CD4-positive, alpha-beta T cell (primary cell): Measurements from ENCODE around the gene GAS6. TPM values are rescaled to one million over a fixed set of nuclear protein-coding genes. Genes with fewer than 3 reads are reported as not detected.
A peak's percentile ranks its signal among the peaks of the same experiment; 100 is the strongest.

Experiments used
- ATAC-seq: fragments of 200-7000 bp; cut with Tn5 transposase; one replicate; pipeline ENCODE4 v1.10.0; 2022; ENCODE audit warnings: mild to moderate bottlenecking; ENCODE audit not compliant: poor library complexity
- CTCF ChIA-PET: fragments of 350-600 bp; sonication (Branson Sonifier 250); formaldehyde crosslinking; loops from one replicate; lab custom pipeline; 2021; ENCODE audit warnings: antibody characterized with exemption, inconsistent platforms; lab: Charles Lee
- POLR2A ChIA-PET: fragments of 350-600 bp; sonication (Branson Sonifier 250); formaldehyde crosslinking; loops from one replicate; lab custom pipeline; 2021; ENCODE audit warnings: antibody characterized with exemption, inconsistent platforms; lab: Charles Lee
- DNase-seq, 14 experiments: peaks; one replicate each; pipeline ENCODE4 v3.0.0-alpha.2; 2013 to 2020; ENCODE audit warnings: mixed read lengths in 2 of 14
- H3K27ac ChIP-seq, 2 donors: one replicate each; pipeline versions ENCODE4 v1.5.1 to v1.7.0; 2013; ENCODE audit warnings: low read length in 2 of 2, low read depth in 1 of 2, mild to moderate bottlenecking in 1 of 2
- H3K27me3 ChIP-seq, 2 experiments: 1 replicate in 1 of 2; 2 replicates in 1 of 2; pipeline versions ENCODE4 v1.6.1 to v1.7.0; 2013; ENCODE audit warnings: low read length in 2 of 2, control low read depth in 1 of 2, mild to moderate bottlenecking in 1 of 2, moderate library complexity in 1 of 2; ENCODE audit not compliant: insufficient read depth in 2 of 2, control insufficient read depth in 1 of 2
- H3K36me3 ChIP-seq: one replicate; pipeline ENCODE4 v1.6.1; 2013; ENCODE audit warnings: low read length, control low read depth; ENCODE audit not compliant: insufficient read depth
- H3K4me1 ChIP-seq: one replicate; pipeline ENCODE4 v1.6.1; 2013; ENCODE audit warnings: low read length, control low read depth; ENCODE audit not compliant: insufficient read depth
- H3K4me3 ChIP-seq: one replicate; pipeline ENCODE4 v1.5.1; 2013; ENCODE audit warnings: mild to moderate bottlenecking, low read length, moderate library complexity
- H3K9me3 ChIP-seq, 2 experiments: 1 replicate in 1 of 2; 2 replicates in 1 of 2; pipeline versions ENCODE4 v1.6.1 to v1.7.0; 2013; ENCODE audit warnings: low read length in 2 of 2, mild to moderate bottlenecking in 2 of 2, control low read depth in 1 of 2, moderate library complexity in 1 of 2; ENCODE audit not compliant: control insufficient read depth in 1 of 2, insufficient read depth in 1 of 2
- H3K27ac Mint-ChIP-seq: one replicate; pipeline ENCODE4 v1.8.0; 2020; ENCODE audit warnings: mixed read lengths
- H3K27me3 Mint-ChIP-seq: one replicate; pipeline ENCODE4 v1.8.0; 2021; ENCODE audit warnings: mixed read lengths
- H3K36me3 Mint-ChIP-seq: one replicate; pipeline ENCODE4 v1.8.0; 2021; ENCODE audit warnings: low read depth, mixed read lengths
- H3K4me1 Mint-ChIP-seq: one replicate; pipeline ENCODE4 v1.8.0; 2021; ENCODE audit warnings: low read depth, mixed read lengths
- H3K4me3 Mint-ChIP-seq: one replicate; pipeline ENCODE4 v1.8.0; 2020; ENCODE audit warnings: mild to moderate bottlenecking, mixed read lengths
- H3K9me3 Mint-ChIP-seq: one replicate; pipeline ENCODE4 v1.8.0; 2020; ENCODE audit warnings: mixed read lengths
- intact Hi-C, 2 experiments: fragments of 100-400 bp; cut with DNase I in 1 of 2; cut with micrococcal nuclease in 1 of 2; formaldehyde crosslinking; loops; one replicate each; pipeline versions ENCODE4 v1.15.1 to v1.9.0; 2023 to 2025; cut with DNase I, micrococcal nuclease
- total RNA-seq, 174 experiments: library from RNA in 2 of 174; stranded (reverse) in 2 of 174; gene quantifications; one replicate each; pipeline ENCODE4 v1.2.3 and lab custom pipeline; 2021 to 2026
- TF ChIP-seq, protein P1 (sequence below): fragments of 200-600 bp; IDR thresholded peaks from one replicate; pipeline ENCODE4 v1.8.0; 2022; ENCODE audit warnings: antibody characterized with exemption, mild to moderate bottlenecking

Gene GAS6
- total RNA-seq, 2 experiments from 2014 or later: 0.52 to 1.0 TPM

DNA sequence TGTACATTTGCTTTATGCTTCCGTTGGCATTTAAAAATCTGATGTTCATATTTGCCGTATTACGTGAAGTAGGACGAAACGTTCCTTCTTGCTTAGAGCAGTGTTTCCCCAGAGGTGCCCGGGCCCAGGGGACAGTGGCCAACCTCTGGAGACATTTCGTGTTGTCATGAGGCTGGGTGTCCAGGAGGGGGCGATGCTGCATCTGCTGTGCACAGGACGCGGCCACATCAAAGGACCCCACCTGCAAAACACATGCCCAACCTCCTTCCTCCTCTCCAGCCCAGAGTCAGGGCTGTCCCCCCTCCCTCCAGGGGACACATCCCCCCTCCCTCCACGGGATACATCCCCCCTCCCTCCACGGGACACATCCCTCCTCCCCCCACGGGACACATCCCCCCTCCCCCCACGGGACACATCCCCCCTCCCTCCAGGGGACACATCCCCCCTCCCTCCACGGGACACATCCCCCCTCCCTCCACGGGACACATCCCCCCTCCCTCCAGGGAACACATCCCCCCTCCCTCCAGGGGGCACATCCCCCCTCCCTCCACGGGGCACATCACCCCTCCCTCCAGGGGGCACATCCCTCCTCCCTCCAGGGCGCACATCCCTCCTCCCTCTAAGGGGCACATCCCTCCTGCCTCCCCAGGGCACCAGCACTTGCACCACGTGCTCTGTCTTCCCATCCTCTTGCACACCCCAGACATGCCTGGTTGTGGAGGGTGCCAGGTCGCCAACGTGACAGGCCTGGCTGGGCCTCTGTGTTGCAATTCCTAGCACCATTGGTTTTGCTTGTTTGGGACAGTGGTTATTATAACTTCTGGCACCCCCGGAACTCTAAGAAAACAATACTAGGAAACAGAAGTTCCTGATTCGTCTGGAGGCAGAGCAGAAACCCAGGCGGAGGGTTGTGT lies 46.7 kb downstream of the GAS6 start:
- peaks cover 23% of the 10 kb centered on the region for H3K4me1 Mint-ChIP-seq
- H3K27ac Mint-ChIP-seq: peak overlapping the region; percentile 61
- H3K36me3 Mint-ChIP-seq: peaks cover 8% of the 10 kb centered on the region
- TF ChIP-seq, protein P1, sequence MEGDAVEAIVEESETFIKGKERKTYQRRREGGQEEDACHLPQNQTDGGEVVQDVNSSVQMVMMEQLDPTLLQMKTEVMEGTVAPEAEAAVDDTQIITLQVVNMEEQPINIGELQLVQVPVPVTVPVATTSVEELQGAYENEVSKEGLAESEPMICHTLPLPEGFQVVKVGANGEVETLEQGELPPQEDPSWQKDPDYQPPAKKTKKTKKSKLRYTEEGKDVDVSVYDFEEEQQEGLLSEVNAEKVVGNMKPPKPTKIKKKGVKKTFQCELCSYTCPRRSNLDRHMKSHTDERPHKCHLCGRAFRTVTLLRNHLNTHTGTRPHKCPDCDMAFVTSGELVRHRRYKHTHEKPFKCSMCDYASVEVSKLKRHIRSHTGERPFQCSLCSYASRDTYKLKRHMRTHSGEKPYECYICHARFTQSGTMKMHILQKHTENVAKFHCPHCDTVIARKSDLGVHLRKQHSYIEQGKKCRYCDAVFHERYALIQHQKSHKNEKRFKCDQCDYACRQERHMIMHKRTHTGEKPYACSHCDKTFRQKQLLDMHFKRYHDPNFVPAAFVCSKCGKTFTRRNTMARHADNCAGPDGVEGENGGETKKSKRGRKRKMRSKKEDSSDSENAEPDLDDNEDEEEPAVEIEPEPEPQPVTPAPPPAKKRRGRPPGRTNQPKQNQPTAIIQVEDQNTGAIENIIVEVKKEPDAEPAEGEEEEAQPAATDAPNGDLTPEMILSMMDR: peak; percentile 77
- H3K4me1 ChIP-seq: peaks cover 17% of the 10 kb centered on the region
- peaks cover 0 to 15% of the 10 kb centered on the region in 2 experiments for H3K9me3 ChIP-seq
- no peaks in the 10 kb centered on the region for H3K36me3 ChIP-seq
- ChIA-PET CTCF (interaction anchor here (1.0 kb wide), 1 partner anchor 294 kb away, joined by 6 read pairs; no protein-coding TSS in a partner anchor), POLR2A (interaction anchor here (0.6 kb wide), 1 partner anchor 250 kb away, joined by 3 read pairs; no protein-coding TSS in a partner anchor)
- no peaks in the 10 kb centered on the region for H3K27me3 Mint-ChIP-seq
- H3K27ac ChIP-seq: no peak overlapping the region
- intact Hi-C loops: loop anchor here (1.0 to 5.0 kb wide), 4 partner anchors 85 to 410 kb away; no protein-coding TSS in a partner anchor
- DNase-seq: peak; percentile 77 to 93 (median 86)
- ATAC-seq: peak; percentile 94
- no peak overlapping the region for H3K4me3 ChIP-seq
- peak overlapping the region; percentile 87 for H3K4me3 Mint-ChIP-seq
- no peaks in the 10 kb centered on the region for H3K27me3 ChIP-seq
- H3K9me3 Mint-ChIP-seq: no peaks in the 10 kb centered on the region

DNA sequence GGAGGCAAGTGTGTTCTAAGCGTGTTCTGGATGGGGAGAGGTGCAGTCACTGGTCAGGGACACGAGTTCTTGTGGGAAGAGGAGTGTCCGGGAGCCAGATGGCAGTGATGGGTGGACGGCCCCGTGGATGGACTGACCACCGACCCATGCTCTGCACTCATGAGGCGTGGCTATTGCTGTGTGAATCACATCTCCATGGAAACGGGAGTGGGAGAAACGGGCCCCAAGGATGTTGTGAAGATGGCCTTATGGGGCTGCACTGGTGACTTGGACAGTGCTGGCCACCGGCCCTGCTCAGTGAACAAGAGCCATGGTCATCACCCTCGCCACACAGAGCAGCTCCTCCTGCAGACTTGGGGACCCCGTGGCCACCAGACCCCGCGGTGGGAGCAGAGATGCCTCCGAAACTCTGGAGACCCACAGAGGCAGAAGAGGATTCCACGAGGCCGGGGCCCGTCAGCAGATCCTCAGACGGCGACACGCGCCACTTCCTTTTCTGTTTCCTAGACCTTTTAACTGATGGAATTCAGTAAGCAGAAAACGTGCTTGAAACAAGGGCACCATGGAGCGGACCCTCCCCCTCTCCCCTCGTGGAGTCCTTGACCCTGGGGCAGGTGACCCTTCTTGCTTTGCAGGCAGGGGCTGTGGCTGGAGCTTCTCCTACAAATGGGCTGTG lies 47.5 kb downstream of the GAS6 start:
- Histone ChIP-seq H3K27ac (no peak overlapping the region), H3K9me3 (peaks cover 0 to 9% of the 10 kb centered on the region in 2 experiments), H3K27me3 (no peaks in the 10 kb centered on the region), H3K36me3 (no peaks in the 10 kb centered on the region), H3K4me1 (peaks cover 17% of the 10 kb centered on the region), H3K4me3 (peak overlapping the region; percentile 41)
- peaks cover 23% of the 10 kb centered on the region for H3K4me1 Mint-ChIP-seq
- ATAC-seq (peak; percentile 11), DNase-seq (peak in 1 of 14 experiments; percentile 1)
- no peaks in the 10 kb centered on the region for H3K27me3 Mint-ChIP-seq
- no peak overlapping the region for H3K27ac Mint-ChIP-seq
- peak overlapping the region; percentile 92 for H3K4me3 Mint-ChIP-seq
- H3K9me3 Mint-ChIP-seq: no peaks in the 10 kb centered on the region
- CTCF ChIA-PET: interaction anchor here (1.0 kb wide), 1 partner anchor 294 kb away, joined by 6 read pairs; no protein-coding TSS in a partner anchor
- TF ChIP-seq, protein P1: no peak
- POLR2A ChIA-PET: no interaction called here
- H3K36me3 Mint-ChIP-seq: peaks cover 8% of the 10 kb centered on the region
- intact Hi-C loops: loop anchor here (5.0 kb wide), 3 partner anchors 86 to 411 kb away; no protein-coding TSS in a partner anchor
